NCI-H2081 (cell line): ENCODE results near the gene ANO10.
"Not testable (repeated sequence)": the region's sequence is repeated elsewhere in the genome, so short reads cannot be mapped to it uniquely, and the experiment has no call there.

Experiments used
- DNase-seq, 2 experiments: peaks; one replicate each; lab custom pipeline; 2025; lab: John Stamatoyannopoulos, UW

Gene ANO10

GRCh38 chr3:43521941-43522340 lies 99.9 kb downstream of the ANO10 start:
- no peak for DNase-seq

DNA sequence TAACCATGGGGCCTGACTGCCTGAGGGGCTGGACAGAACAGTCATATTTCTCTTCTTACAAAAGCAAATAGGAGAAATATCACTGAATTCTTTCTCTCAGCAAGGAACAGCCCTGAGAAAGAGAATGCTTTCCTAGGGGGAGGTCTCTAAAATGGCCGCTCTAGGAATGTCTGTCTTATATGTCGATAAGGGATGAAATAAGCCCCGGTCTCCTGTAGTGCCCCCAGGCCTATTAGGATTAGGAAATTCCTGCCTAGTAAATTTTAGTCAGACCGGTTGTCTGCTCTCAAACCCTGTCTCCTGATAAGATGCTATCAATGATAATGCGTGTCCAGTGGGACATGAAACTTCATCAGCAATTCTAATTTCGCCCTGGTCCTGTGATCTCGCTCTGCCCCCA lies 103.3 kb downstream of the ANO10 start:
- DNase-seq, result not testable (repeated sequence)

GRCh38 chr3:43515970-43516635 lies 105.7 kb downstream of the ANO10 start:
- DNase-seq, result no peak

- DNase-seq, result no peak
These were observed 106.4 kb downstream of the ANO10 start for GRCh38 chr3:43515208-43515917.

DNA sequence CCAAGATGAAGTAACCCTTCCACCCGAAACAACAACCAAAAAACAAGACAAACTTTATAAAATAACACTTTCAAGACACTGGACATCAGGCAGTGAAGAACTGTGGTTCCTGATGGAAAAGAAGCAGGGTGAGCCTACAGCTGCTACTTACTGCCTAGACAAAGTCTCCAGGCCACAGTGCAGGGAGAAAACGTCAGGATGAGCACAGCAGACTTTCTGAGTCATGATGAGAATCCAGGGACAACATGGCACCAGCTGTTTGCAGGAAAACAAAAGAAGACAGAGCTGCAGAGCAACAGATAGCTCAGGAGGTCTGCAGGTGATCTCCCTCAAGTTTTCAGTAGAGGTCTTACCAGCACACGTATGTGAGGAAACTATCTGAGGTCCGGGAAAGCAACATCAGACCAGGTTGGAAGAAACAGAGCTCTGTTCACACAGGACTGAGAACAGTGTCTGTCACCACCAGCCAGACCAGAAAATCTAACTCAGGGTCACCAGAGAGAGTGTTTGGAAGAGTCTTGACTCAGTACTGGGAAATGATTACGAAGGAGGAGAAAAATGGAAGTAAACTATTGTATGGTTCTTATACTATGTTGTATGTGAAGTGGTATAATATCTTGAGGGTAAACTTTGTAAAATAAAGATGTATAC lies 108.9 kb downstream of the ANO10 start:
- no peak for DNase-seq

GRCh38 chr3:43506644-43507043 lies 115.2 kb downstream of the ANO10 start:
- DNase-seq, result no peak

- no peak for DNase-seq
These were observed 116.5 kb downstream of the ANO10 start for GRCh38 chr3:43505351-43505750.

DNA sequence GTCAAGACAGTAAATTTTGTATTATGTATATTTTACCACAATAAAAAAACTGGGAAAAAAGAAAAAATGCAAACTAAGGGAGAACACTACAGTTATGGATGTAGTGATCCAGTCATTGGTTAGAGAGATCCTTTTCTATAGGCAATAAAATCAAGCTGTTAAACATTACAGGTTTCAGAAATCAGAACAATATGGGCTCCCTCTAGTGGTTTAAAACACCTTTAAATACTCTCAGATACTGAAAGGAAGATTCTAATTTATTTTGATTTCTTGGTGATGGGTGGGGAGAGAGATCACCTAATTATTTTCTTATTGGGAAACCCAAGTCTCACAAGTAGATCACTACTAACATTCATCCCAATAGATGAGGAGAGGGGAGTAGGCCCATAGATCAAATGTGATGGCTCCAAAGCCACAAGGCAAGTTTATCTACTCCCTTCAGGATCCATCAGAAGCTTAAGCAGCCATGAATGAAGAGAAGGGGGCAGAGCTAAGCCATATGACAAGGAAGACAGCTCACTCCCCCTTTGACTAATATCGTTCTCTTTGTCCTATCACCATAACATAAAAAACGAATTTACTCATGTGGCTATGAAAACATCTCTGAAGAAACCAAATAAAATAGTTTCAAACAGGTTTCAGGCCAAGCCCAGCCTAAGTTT lies 118.6 kb downstream of the ANO10 start:
- DNase-seq, result peak; percentile 1 to 34

GRCh38 chr3:43499256-43499655 lies 122.6 kb downstream of the ANO10 start:
- no peak for DNase-seq

- no peak for DNase-seq
These were observed 123.9 kb downstream of the ANO10 start for GRCh38 chr3:43497905-43498365.

DNA sequence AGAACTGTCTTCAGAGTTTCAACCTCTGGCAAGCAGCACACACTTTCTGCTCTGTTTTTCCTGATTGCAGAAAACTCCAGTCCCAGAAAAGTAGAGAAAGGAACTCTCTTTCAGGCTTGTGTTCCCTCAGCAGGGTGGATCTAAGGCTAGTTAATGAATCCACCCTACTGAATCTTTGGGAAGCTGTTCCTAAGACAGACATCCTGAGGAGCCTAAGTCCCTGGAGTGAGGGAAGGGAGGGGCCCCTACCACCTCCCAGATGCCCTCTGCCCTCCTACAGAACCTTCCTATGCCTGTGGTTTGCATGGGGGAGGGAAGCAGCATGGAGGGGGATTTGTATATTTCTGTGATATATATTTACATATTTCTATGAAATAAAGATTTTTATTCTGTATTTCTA lies 124.4 kb downstream of the ANO10 start:
- no peak for DNase-seq

- DNase-seq, result no peak
These were observed 125.0 kb downstream of the ANO10 start for GRCh38 chr3:43496740-43497375.

DNA sequence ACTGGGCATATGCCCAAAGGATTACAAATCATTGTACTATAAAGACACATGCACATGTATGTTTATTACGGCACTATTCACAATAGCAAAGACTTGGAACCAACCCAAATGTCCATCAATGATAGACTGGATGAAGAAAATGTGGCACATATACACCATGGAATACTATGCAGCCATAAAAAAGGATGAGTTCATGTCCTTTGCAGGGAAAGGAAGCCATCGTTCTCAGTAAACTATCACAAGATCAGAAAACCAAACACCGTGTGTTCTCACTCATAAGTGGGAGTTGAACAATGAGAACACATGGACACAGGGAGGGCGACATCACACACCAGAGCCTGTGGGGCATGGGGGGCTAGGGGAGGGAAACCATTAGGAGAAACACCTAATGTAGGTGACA lies 128.9 kb downstream of the ANO10 start:
- DNase-seq, result not testable (repeated sequence)

DNA sequence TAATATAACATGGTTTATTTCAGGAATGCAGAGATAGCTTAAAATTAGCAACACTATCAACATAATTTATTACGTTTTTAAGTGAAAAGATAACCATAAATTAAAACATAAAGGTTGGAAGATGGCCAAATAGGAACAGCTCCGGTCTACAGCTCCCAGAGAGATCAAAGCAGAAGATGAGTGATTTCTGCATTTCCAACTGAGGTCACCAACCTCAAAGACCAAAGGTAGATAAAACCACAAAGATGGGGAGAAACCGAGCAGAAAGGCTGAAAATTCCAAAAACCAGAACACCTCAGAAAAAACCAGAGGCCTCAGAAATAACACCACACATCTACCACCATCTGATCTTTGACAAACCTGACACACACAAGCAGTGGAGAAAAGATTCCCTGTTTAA lies 130.0 kb downstream of the ANO10 start:
- DNase-seq, result not testable (repeated sequence)

- no peak for DNase-seq
These were observed 131.1 kb downstream of the ANO10 start for GRCh38 chr3:43490640-43491185.

GRCh38 chr3:43489930-43490329 lies 131.9 kb downstream of the ANO10 start:
- DNase-seq, result no peak

GRCh38 chr3:43485931-43486330 lies 135.9 kb downstream of the ANO10 start:
- DNase-seq, result no peak

GRCh38 chr3:43484926-43485488 lies 136.8 kb downstream of the ANO10 start:
- no peak for DNase-seq

DNA sequence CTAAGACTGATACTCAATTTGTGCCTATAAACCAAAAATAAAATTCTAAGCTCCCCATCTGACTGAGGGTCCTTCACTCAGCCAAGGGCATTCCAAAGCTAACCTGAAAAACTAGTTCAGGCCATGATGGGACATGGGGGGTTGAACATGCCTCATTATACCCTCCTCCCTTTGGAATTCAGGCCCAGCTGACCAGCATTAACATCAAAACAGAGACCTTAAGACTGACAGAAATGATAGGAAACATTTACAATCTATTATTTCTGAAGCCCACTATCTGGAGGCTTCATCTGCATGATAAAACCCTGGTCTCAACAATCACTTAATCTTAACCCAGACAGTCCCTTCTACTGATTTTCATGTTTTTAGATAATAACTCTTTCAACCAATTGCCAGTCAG lies 140.4 kb downstream of the ANO10 start:
- DNase-seq, result no peak

GRCh38 chr3:43478839-43479238 lies 143.0 kb downstream of the ANO10 start:
- DNase-seq, result not testable (repeated sequence)

- DNase-seq, result no peak
These were observed 143.6 kb downstream of the ANO10 start for GRCh38 chr3:43478118-43478785.
